Measurements from ENCODE around the gene PPP2R2C. TPM values are rescaled to one million over a fixed set of nuclear protein-coding genes. Genes with fewer than 3 reads are reported as not detected.

The PPP2R2C gene
- total RNA-seq, 1 experiment from 2014 or later, result 8.1 TPM

DNA sequence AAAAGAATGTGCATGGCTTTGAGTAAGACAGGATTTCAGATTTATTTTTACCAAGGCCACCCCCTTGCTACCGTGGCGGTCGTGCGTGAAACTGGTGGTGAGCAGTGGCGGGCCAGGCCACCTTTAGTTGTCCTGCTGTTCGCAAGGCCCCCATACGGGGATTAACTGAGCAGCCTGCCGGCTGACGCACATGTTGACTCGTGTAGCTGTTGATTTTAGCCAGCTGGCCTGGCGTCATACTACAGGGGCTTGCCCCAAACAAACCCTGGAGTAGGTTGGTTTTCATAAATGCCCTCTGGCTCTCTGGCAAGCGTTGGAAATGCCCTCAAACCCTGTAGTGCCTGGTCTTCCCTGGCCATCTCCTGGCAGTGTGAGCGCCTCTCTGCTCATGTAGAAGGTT lies 174.4 kb downstream of the PPP2R2C start:
- no peak overlapping the region for H3T11ph ChIP-seq (ENCODE audit: low read length)
- no peak overlapping the region for H3K18ac ChIP-seq (ENCODE audit: insufficient read length, low read depth, low read length)
- H3K23me2 ChIP-seq (ENCODE audit: insufficient read length, low read depth, low read length, poor library complexity, severe bottlenecking), result no peaks in the 10 kb centered on the region
- no peaks in the 10 kb centered on the region for H3K79me1 ChIP-seq (ENCODE audit: insufficient read depth, low read depth, low read length, poor library complexity, severe bottlenecking)
- H4K8ac ChIP-seq (replicated peaks; ENCODE audit: insufficient read length, low read depth, low read length), result no peak overlapping the region
- no peak overlapping the region for H3K4me2 ChIP-seq (ENCODE audit: insufficient read depth, insufficient read length, low read length)
- no peak overlapping the region for H3K27ac ChIP-seq (ENCODE audit: insufficient read length, low read depth, low read length)
- H2AK5ac ChIP-seq (ENCODE audit: insufficient read length, low read length), result no peak overlapping the region
- Mint-ChIP-seq H3K9me3 (no peaks in the 10 kb centered on the region; a peak in 1 of 5 replicates), H3K36me3 (ENCODE audit: insufficient read depth in 1 of 3, low read depth in 3 of 3) (peaks cover 33 to 54% (median 49%) of the 10 kb centered on the region in 3 experiments; a peak in 6 of 7 replicates), H3K4me3 (no peak overlapping the region), H3K4me1 (no peaks in the 10 kb centered on the region), H3K27me3 (ENCODE audit: low read depth) (no peaks in the 10 kb centered on the region), H3K27ac (0 out of 7 replicates have a peak overlapping the region, but pooled peaks of 1 of the 3 experiments have one; percentile 31)
- H2BK12ac ChIP-seq (ENCODE audit: insufficient read length, low read depth, low read length), result no peak overlapping the region
- WGBS (ENCODE audit: extremely low coverage, insufficient read length, low lambda C conversion rate), result no CpG with 5 or more reads among the region's 13 CpGs
- H3K27me3 ChIP-seq (ENCODE audit: insufficient read depth, low read length), result no peaks in the 10 kb centered on the region
- no peak overlapping the region for H4K5ac ChIP-seq (ENCODE audit: insufficient read length, low read depth, low read length)
- TF ChIP-seq, protein P1, sequence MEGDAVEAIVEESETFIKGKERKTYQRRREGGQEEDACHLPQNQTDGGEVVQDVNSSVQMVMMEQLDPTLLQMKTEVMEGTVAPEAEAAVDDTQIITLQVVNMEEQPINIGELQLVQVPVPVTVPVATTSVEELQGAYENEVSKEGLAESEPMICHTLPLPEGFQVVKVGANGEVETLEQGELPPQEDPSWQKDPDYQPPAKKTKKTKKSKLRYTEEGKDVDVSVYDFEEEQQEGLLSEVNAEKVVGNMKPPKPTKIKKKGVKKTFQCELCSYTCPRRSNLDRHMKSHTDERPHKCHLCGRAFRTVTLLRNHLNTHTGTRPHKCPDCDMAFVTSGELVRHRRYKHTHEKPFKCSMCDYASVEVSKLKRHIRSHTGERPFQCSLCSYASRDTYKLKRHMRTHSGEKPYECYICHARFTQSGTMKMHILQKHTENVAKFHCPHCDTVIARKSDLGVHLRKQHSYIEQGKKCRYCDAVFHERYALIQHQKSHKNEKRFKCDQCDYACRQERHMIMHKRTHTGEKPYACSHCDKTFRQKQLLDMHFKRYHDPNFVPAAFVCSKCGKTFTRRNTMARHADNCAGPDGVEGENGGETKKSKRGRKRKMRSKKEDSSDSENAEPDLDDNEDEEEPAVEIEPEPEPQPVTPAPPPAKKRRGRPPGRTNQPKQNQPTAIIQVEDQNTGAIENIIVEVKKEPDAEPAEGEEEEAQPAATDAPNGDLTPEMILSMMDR (conservative IDR thresholded peaks at IDR 0.05), result no peak
- no peaks in the 10 kb centered on the region for H4K20me1 ChIP-seq (ENCODE audit: control insufficient read depth, insufficient read depth, insufficient read length)
- H3K23ac ChIP-seq (ENCODE audit: insufficient read length, low read depth, low read length), result no peak overlapping the region
- H3K9me3 ChIP-seq (ENCODE audit: control insufficient read depth, low read depth, low read length), result no peaks in the 10 kb centered on the region
- H2BK15ac ChIP-seq (ENCODE audit: low read depth, low read length), result no peak overlapping the region
- H3K4ac ChIP-seq (ENCODE audit: low read depth, low read length), result no peak overlapping the region
- H3K79me2 ChIP-seq (ENCODE audit: insufficient read depth, low read length), result no peaks in the 10 kb centered on the region
- no peak overlapping the region for H3K14ac ChIP-seq (ENCODE audit: insufficient read depth, low read length)
- H3K56ac ChIP-seq (ENCODE audit: insufficient read length, low read depth, low read length), result no peak overlapping the region
- no peak overlapping the region for H2AFZ ChIP-seq (ENCODE audit: low read length)
- H2BK120ac ChIP-seq (ENCODE audit: low read depth, low read length, poor library complexity, severe bottlenecking), result no peak overlapping the region
- no peak for DNase-seq
- no peak overlapping the region for H2BK5ac ChIP-seq (ENCODE audit: insufficient read length, low read length)
- H3K9ac ChIP-seq (ENCODE audit: extremely low read depth, insufficient read length, low read length), result no peak overlapping the region
- no peak overlapping the region for H4K91ac ChIP-seq (ENCODE audit: insufficient read length, low read depth, low read length)
- H3K4me1 ChIP-seq (ENCODE audit: insufficient read depth, low read length), result no peaks in the 10 kb centered on the region
- no peak overlapping the region for H2BK20ac ChIP-seq (ENCODE audit: low read depth, low read length, poor library complexity, severe bottlenecking)

Measured in H9 (cell line).